HG03565 (cell line): ENCODE data around the gene S100A16.

Experiments
- ATAC-seq: cut with Tn5 transposase; IDR thresholded peaks from one replicate; pipeline ENCODE4 v1.9.1; 2021; ENCODE audit warnings: mild to moderate bottlenecking, moderate library complexity; ENCODE audit not compliant: unreplicated experiment

The S100A16 gene

GRCh38 chr1:153616144-153616916 is 3.4 kb upstream of the S100A16 start, which contains the start of gene S100A14:
S100A14 (minus strand) TSS chr1:153616325; CDS start chr1:153615858, 467 bp downstream.
- ATAC-seq: no peak

- no peak for ATAC-seq
These were observed 2.5 kb upstream of the S100A16 start for GRCh38 chr1:153615406-153615805.

DNA sequence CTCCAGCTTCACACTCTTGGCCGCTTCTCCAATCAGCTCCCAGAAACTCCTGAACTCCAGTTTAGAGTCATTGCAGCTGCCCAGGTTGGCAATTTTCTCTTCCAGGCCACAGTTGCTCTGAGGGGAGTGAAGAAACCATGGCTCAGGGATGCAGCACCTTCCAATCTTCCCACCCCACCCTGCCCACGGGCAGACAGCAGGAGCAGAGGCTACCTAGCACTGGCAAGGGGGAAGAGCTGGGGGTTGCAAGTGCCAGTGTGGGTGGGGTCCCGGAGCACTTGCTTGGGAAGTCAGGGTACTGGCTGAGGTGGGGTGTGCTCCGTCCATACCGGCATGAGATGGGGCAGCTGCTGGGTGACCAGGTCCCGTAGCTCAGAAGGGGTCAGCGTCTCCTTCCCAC is 2.0 kb upstream of the S100A16 start:
- ATAC-seq: no peak

DNA sequence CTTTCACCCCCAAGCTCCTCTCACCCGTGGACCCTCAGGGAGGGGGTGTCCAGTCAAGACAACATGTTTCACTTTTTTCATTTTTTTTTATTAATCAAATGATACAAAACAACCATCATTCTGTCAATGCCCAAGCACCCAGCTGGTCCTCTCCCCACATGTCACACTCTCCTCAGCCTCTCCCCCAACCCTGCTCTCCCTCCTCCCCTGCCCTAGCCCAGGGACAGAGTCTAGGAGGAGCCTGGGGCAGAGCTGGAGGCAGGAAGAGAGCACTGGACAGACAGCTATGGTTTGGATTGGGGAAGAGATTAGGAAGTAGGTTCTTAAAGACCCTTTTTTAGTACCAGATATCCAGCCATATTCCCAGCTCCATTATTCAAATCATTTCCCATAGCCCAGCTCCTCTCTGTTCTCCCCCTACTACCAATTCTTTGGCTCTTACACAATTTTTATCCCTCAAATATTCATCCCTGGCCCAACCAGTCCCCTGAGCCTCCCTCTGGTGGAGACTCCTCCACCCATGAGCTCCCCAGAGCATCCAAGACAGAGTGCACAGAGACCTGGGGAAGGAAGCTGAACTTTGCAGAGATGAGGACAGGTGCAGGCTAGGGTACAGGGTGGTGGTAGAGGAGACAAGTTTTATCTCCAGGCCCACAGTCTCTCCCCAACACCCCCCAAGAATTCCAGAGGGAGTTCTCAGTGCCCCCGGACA is 1.4 kb upstream of the S100A16 start:
- ATAC-seq: no peak

- ATAC-seq: no peak
These were observed 469 bp upstream of the S100A16 start for GRCh38 chr1:153613406-153613805.

DNA sequence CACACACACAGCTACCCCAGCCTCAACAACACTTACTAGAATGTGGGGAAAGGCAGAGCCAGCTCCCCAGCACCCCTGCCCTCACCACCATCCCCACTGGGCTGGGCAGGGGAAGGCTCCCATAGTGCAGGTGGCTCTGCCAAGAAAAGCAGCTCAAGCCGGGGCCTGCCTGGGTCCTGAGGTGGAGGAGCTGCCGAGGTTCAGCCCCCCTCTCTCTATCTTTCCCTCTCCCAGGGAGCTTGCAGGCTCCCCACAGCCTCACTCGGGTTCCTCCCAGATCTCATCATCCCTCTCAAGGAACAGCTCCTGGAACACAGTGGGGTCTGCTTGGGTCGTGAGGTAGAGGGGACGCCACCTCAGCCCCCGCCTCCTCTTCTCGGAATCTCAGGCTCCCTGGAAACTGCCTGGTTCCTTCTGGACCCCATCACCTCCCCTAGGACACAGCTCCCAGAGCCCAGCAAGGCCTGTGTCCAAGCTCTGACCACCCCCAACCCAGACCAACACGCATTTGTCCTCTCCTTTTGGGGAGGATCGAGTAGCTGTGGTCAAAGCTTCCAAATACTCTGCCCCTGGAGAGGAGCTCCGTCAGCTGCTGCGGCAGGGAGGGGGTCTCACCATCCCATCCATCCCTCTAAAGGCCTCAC is 704 bp downstream of the S100A16 start:
- ATAC-seq: no peak

DNA sequence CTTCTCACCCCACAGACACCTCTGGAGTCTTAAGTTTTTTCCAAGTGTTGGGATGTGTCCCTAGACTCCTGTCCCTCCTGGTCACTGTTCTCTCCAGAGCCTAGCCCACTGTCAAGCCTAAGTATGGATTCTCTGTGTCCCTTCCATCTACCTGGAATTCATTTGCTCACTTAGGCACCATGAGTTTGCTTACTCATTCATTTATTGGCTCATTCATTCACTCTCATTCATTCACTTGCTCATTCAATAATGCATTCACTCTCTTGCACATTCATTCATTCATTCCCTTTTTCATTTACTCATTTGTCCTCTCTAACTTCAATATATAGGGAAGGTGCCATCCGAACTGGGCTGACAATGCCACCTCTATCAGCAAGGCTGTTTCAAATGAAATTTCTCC is 1.6 kb downstream of the S100A16 start:
- ATAC-seq: no peak

DNA sequence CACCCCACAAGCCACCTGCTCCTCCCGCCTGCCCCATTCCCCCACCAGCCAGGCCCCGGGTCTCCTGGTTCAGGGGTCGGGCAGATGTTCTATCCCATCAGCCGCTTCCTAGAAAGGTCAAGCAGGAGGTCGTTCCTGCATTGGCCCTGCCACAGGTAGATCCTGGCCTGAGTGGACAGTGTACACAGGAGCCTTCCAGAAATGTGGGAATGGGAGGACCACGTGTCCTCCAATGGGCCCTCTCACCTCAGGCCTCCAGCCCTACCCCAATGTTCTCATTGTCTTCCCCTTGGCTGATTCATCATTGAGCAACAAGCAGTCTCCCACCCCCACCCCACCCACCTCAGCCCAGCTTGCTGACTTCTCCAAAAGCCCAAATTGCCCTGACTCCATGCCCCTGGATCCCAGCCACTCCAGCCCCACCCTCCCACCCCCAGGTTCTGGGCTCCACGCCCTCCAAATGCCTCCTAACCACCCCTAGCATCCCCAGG is 2.1 kb downstream of the S100A16 start:
- ATAC-seq: no peak

GRCh38 chr1:153610334-153610733 is 2.6 kb downstream of the S100A16 start:
- no peak for ATAC-seq

DNA sequence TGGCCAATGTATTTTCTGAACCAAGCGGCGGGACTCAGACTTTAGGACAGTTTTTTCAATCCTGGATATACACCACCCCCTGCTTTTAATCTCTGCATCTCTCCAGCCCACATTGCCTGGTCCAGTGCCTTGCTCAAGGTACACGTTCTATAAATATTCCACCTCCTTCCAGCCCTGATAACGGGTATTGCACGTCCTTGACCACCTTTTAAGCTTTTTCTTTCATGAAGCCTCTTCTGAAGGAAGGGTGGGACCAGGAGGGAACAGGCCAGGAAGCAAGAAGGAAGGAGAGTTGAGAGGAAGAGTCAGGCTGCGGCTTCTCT is 3.4 kb downstream of the S100A16 start:
- ATAC-seq: no peak

- ATAC-seq: no peak
These were observed 4.0 kb downstream of the S100A16 start for GRCh38 chr1:153608742-153609584.

DNA sequence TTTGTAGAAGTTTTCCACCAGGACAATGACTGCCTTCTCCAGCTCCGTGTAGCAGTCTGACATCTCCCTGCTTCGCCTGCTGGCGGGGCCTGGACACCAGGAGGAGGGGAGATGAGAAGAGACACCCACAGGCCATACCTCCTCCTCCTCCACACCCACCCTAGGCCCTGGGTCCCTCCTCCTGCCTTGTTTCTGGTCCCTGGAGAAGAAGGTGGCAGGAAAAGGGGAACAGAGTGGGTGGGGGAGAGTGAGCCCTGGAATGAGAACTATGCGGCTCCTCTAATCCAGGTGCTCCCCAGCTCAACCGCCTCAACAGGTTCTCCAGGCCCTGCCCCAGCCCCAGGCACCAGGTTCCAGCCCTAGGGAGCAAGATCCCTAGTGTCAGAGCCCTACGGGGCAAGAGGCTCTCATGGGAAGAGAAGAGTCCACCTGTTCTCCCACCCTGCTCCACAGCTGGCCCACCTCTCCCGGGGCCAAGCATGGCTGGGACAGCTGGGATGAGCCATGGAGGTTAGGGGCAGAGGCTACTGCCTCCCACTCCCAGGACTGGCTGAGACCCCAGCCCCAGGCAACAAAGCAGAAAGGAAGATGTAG is 4.8 kb downstream of the S100A16 start:
- ATAC-seq: no peak

DNA sequence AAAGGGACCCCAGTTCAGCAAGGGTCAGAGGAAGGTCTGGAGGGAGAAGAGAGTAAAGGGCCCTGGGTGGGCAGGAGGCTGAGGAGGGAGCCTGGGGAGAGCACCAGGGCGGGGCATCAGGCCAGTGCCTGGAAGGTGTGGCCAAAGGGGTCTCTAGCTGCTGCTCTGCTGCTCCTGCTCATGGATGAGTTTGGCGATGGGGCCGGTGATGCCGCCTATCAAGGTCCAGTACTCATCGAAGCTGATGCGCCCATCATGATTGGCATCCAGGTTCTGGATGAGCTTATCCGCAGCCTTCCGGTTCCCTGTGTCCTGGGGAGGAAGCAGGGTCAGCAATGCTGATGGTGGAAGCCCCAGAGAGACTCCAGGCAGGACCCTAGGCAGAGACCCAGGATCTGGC is 5.6 kb downstream of the S100A16 start:
- ATAC-seq: no peak

DNA sequence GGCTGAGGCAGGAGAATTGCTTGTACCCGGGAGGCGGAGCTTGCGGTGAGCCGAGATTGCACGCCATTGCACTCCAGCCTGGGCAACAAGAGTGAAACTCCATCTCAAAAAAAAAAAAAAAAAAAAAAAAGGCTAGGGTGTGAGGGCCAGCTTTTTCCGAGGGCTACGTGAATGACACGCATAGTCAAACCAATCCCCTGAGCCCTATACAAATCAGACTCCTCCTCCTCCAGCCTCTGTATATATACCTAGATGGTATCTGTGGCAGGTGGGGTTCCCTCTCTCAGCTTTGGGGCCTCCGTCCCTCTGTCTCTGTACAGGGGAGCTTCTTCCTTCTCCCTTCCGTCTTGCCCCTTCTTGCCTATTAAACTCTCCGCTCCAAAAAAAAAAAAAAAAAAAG is 6.7 kb downstream of the S100A16 start:
- ATAC-seq: no peak

GRCh38 chr1:153602749-153603148 is 10.2 kb downstream of the S100A16 start:
- no peak for ATAC-seq

GRCh38 chr1:153599847-153600246 is 13.1 kb downstream of the S100A16 start:
- ATAC-seq: no peak

- ATAC-seq: peak; percentile 88
These were observed 14.4 kb downstream of the S100A16 start for GRCh38 chr1:153598309-153599172.

DNA sequence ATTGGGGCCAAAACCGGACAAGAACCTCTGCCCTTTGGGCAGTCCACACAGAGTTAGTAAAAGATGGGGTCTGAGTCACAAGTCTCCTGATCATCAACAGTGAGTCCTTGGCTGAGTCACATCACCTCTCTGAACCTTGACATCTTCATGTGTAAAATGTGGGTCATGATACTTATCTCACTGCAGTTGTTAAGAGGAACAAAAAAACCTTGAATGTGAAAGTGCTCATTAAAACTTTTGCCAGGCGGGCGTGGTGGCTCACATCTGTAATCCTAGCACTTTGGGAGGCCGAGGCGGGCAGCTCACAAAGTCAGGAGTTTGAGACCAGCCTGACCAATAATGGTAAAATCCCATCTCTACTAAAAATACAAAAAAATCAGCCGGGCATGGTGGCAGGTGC is 15.7 kb downstream of the S100A16 start:
- ATAC-seq: no peak

GRCh38 chr1:153592748-153593147 is 20.2 kb downstream of the S100A16 start:
- no peak for ATAC-seq

GRCh38 chr1:153588482-153588881 is 24.5 kb downstream of the S100A16 start:
- no peak for ATAC-seq
